Measurements from ENCODE around the gene LRRN2.

LRRN2 gene

DNA sequence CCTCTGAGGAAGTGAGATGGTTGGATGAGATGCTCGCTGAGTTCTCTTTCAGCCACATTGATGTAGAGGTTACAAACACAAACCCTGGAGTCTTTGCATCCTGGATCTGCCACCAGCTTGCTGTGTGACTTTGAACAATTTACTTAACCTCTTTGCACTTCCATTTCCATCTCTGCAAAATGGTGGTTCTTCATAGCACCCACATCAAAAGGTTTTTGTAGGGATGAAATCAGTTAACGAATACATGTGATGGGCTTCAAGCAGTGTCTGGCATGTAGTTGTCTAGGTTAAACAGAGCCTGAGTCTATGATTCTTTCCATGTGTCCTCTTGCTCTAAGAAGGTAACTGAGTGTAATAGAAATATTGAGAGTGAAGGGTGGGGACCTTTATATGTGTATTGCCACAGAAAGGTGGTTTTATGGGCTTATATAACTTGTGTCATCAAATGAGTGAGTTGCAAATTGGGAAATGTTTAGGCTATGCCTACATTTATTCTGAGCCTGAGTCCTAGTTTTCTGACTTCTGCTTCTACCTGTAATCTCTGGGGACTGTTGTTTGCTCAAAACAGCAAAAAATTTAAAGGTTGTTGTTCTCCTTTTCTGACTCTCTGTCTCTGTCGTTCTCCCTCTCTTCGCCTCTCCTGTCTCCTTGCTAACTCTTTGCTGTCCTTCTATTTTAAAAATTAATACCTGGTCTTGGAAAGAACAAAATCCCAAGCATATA, 27.3 kb upstream of the LRRN2 start:
- no peak for DNase-seq (ENCODE audit: low read depth)

GRCh38 chr1:204711947-204712701, 26.6 kb upstream of the LRRN2 start:
- no peak for DNase-seq (ENCODE audit: low read depth)

- DNase-seq (ENCODE audit: low read depth), result no peak
Measured at GRCh38 chr1:204711103-204711946, 25.8 kb upstream of the LRRN2 start.

- no peak for DNase-seq (ENCODE audit: low read depth)
Measured at GRCh38 chr1:204709960-204710912, 24.7 kb upstream of the LRRN2 start.

DNA sequence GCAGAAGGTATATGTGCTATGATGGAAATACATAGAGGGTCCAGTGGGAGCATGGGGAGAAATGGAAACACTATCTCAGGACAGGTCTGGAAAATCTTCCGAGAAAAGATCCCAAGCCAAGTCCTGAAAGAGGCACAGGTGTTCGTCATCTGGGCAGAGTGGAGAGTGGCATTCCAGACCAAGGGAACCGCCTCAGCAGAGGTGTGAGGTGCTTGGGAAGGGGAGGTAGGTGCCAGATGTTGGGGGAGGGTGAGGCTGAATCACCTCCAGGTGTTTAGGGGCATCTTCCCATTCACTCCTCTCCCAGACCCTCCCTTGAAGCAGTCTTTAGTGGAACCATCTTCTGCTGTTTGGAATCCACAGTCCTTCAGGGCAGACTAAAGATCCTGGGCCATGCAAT, 23.5 kb upstream of the LRRN2 start:
- no peak for DNase-seq (ENCODE audit: low read depth)

DNA sequence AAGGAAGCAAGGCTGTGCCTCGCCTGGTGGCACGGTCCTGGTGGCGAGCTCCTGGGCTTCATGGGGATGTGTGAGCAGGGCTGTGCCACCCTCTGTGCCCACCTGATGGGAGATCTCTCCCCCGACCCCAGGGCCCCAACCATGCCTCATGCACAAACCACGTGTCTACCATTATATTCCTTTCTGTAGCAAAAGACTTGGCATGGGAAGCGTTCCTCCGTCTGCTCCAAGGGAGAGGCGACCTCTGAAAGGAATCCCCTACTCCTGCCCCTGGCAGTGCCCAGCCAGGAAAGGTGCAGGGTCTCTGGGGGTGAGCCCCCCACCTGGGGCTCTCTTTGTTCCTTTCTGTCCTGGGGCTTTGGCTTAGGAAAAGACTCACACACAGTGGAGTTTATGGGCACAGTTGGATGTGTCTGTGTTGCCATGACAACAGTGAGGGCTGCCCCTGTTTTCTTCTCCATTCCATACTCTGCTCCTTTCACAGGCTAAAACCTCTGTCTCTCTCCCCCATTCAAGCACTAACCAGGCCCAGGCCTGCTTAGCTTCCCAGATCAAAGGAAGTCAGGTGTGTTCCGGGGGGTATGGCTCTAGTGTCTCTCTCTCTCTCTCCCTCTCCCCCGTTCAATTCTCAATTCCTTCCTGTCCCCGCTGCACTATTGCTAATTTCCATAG, 21.4 kb upstream of the LRRN2 start:
- DNase-seq (ENCODE audit: low read depth), result no peak

GRCh38 chr1:204705888-204706837, 20.6 kb upstream of the LRRN2 start:
- no peak for DNase-seq (ENCODE audit: low read depth)

- DNase-seq (ENCODE audit: low read depth), result no peak
Measured at GRCh38 chr1:204705493-204705811, 19.9 kb upstream of the LRRN2 start.

- no peak for DNase-seq (ENCODE audit: low read depth)
Measured at GRCh38 chr1:204704794-204705492, 19.4 kb upstream of the LRRN2 start.

GRCh38 chr1:204703826-204704612, 18.5 kb upstream of the LRRN2 start:
- DNase-seq (ENCODE audit: low read depth), result no peak

- no peak for DNase-seq (ENCODE audit: low read depth)
Measured at GRCh38 chr1:204703268-204703664, 17.7 kb upstream of the LRRN2 start.

- no peak for DNase-seq (ENCODE audit: low read depth)
Measured at GRCh38 chr1:204702552-204703267, 17.2 kb upstream of the LRRN2 start.

DNA sequence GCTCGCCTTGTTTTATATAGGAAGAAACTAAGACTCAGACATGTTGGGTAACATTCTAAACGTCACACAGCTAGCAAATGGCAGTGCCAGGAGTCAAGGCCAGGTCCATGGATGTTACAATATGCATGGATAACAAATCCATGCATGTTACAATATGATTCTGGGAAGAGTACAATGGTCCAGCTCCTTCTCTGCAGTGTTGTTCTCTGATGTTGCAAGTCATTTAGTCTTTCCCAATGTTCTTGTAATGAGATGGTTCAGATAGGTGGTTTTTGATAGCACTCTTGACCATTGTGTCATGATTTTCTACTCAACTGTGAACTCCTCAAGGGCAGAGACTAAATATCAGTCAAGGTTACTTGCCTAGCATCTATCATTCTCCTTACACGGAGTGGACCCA, 15.7 kb upstream of the LRRN2 start:
- DNase-seq (ENCODE audit: low read depth), result no peak

- no peak for DNase-seq (ENCODE audit: low read depth)
Measured at GRCh38 chr1:204697893-204698292, 12.4 kb upstream of the LRRN2 start.

- DNase-seq (ENCODE audit: low read depth), result no peak
Measured at GRCh38 chr1:204696606-204697005, 11.1 kb upstream of the LRRN2 start.

GRCh38 chr1:204695692-204696091, 10.2 kb upstream of the LRRN2 start:
- DNase-seq (ENCODE audit: low read depth), result no peak

GRCh38 chr1:204694145-204694544, 8.6 kb upstream of the LRRN2 start:
- no peak for DNase-seq (ENCODE audit: low read depth)

- DNase-seq (ENCODE audit: low read depth), result no peak
Measured at GRCh38 chr1:204692841-204693356, 7.4 kb upstream of the LRRN2 start.

Measured in HS-27A (cell line).